BJ (cell line): Measurements from ENCODE around the gene SMPDL3B. TPM values are rescaled to one million over a fixed set of nuclear protein-coding genes. Genes with fewer than 3 reads are reported as not detected.
A peak's percentile ranks its signal among the peaks of the same experiment; 100 is the strongest.

Experiments
- CTCF ChIA-PET: fragments of 350-600 bp; formaldehyde crosslinking; extraction: SDS; loops from one replicate; lab custom pipeline; 2021; ENCODE audit warnings: antibody characterized with exemption, inconsistent platforms; lab: Yijun Ruan, JAX
- POLR2A ChIA-PET: fragments of 300-600 bp; sonication (Branson Sonifier 250); formaldehyde crosslinking; extraction: SDS; loops from one replicate; lab custom pipeline; 2021; ENCODE audit warnings: antibody characterized with exemption; lab: Charles Lee
- DNase-seq: peaks from one replicate; pipeline ENCODE4 v3.0.0-alpha.2; 2011; ENCODE audit warnings: low read depth
- H3K27me3 ChIP-seq: 2 replicates; pipeline ENCODE4 v1.6.0; 2011; ENCODE audit warnings: low read length; ENCODE audit not compliant: control insufficient read depth, insufficient read depth
- H3K36me3 ChIP-seq: 2 replicates; pipeline ENCODE4 v1.5.1; 2011; ENCODE audit warnings: low read length; ENCODE audit not compliant: control insufficient read depth, insufficient read depth
- H3K4me3 ChIP-seq: 2 replicates; pipeline ENCODE4 v1.5.1; 2011; ENCODE audit warnings: low read depth, mild to moderate bottlenecking, control low read depth, low read length
- polyA plus RNA-seq: library from polyadenylated mRNA; depleted of rRNA; stranded (reverse); fragments of >200 nt; gene quantifications from 2 replicates; pipeline ENCODE4 v1.2.3, GENCODE V29; 2011
- TF ChIP-seq, protein P1 (sequence below): IDR thresholded peaks from 2 replicates; pipeline ENCODE4 v1.5.1; 2011; ENCODE audit warnings: low read depth, mild to moderate bottlenecking, control low read depth, inconsistent platforms, low read length, moderate library complexity; ENCODE audit not compliant: insufficient read depth

Gene SMPDL3B
- polyA plus RNA-seq, 1 experiment = 0.34 TPM

- ChIA-PET POLR2A (no interaction called here), CTCF (interaction anchor here (0.8 to 3.1 kb wide), 8 partner anchors 10 to 80 kb away, joined by 3 to 13 read pairs (median 6); no protein-coding TSS in a partner anchor)
- TF ChIP-seq, protein P1, sequence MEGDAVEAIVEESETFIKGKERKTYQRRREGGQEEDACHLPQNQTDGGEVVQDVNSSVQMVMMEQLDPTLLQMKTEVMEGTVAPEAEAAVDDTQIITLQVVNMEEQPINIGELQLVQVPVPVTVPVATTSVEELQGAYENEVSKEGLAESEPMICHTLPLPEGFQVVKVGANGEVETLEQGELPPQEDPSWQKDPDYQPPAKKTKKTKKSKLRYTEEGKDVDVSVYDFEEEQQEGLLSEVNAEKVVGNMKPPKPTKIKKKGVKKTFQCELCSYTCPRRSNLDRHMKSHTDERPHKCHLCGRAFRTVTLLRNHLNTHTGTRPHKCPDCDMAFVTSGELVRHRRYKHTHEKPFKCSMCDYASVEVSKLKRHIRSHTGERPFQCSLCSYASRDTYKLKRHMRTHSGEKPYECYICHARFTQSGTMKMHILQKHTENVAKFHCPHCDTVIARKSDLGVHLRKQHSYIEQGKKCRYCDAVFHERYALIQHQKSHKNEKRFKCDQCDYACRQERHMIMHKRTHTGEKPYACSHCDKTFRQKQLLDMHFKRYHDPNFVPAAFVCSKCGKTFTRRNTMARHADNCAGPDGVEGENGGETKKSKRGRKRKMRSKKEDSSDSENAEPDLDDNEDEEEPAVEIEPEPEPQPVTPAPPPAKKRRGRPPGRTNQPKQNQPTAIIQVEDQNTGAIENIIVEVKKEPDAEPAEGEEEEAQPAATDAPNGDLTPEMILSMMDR = peak; percentile 37
- Histone ChIP-seq H3K27me3 (peaks cover 3% of the 10 kb centered on the region; the same call in 1 of the 2 replicates), H3K4me3 (no peak overlapping the region), H3K36me3 (no peaks in the 10 kb centered on the region)
- no peak for DNase-seq
Observed at GRCh38 chr1:27940297-27940696, 5.5 kb downstream of the SMPDL3B start.

GRCh38 chr1:27940870-27941560 is 6.2 kb downstream of the SMPDL3B start:
- DNase-seq = no peak
- H3K36me3 ChIP-seq = no peaks in the 10 kb centered on the region
- H3K4me3 ChIP-seq = no peak overlapping the region
- H3K27me3 ChIP-seq = peaks cover 3% of the 10 kb centered on the region; the same call in 1 of the 2 replicates
- TF ChIP-seq, protein P1 = no peak
- ChIA-PET CTCF (interaction anchor here (0.8 to 3.1 kb wide), 9 partner anchors 11 to 81 kb away, joined by 3 to 13 read pairs (median 5); no protein-coding TSS in a partner anchor), POLR2A (no interaction called here)

DNA sequence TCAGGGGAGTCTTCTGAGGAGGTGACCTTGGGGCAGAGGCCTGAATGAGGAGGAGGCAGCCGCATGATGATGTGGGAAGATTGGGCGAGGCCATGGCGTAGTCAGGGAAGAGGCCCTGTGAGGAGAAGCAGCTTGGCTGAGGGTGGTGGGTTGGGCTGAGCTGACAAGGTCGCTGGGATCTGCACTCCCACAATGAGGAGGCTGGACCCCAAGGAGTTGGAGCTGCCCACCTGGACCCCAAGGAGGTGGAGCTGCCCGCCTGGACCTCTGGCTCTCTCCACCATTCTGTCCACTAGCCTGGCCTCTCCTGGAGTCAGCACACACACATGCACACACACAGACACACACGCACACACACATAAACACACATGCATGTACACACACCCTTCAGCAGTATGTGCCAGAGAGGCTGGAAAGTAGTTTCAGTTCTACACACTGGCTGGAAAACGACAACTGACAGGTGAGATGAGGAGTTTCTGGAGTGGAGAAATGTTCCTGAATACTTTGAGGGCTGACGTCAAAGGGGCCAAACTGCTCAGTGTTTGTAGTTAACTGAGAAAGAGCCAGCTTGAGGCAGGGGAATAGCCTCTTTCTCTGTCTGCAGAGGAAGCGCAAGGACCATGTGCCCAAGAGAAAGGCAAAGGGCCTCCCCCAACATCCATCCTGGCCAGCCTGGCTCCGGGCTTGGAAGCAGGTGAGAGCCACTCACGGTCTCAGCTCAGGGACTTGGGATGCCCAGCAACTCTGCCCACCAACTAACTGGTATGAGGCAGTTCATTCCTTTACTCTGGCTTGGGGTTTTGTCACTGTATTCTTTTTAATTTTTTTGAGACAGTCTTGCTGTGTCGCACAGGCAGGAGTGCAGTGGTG is 7.1 kb downstream of the SMPDL3B start:
- no peak for DNase-seq
- Histone ChIP-seq H3K27me3 (0 out of 2 replicates have a peak, but pooled peaks cover 2% of the 10 kb centered on the region), H3K4me3 (no peak overlapping the region), H3K36me3 (no peaks in the 10 kb centered on the region)
- POLR2A ChIA-PET = no interaction called here
- CTCF ChIA-PET = interaction anchor here (1.0 to 3.1 kb wide), 4 partner anchors 10 to 84 kb away, joined by 4 to 10 read pairs (median 6); no protein-coding TSS in a partner anchor
- TF ChIP-seq, protein P1 = no peak

DNA sequence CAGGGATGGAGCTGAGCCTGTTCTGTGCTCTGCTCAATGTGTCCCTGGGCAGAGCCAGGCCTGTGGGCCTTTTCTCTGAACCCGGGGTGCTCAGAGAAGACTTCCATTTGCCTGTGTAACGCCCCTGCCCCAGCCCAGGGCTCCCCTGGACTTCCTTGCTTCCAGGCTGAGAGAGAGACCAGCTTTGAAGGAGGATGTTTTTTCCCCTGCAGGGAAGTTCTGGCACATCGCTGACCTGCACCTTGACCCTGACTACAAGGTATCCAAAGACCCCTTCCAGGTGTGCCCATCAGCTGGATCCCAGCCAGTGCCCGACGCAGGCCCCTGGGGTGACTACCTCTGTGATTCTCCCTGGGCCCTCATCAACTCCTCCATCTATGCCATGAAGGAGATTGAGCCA is 10.2 kb downstream of the SMPDL3B start:
- Histone ChIP-seq H3K4me3 (no peak overlapping the region), H3K36me3 (no peaks in the 10 kb centered on the region), H3K27me3 (no peaks in the 10 kb centered on the region)
- CTCF ChIA-PET = no interaction called here
- no peak for DNase-seq
- POLR2A ChIA-PET = no interaction called here
- TF ChIP-seq, protein P1 = no peak

- Histone ChIP-seq H3K36me3 (no peaks in the 10 kb centered on the region), H3K4me3 (no peak overlapping the region), H3K27me3 (0 out of 2 replicates have a peak, but pooled peaks cover 2% of the 10 kb centered on the region)
- ChIA-PET CTCF (interaction anchor here (0.7 kb wide), 1 partner anchor 31 kb away, joined by 3 read pairs; no protein-coding TSS in a partner anchor), POLR2A (no interaction called here)
- TF ChIP-seq, protein P1 = no peak
- no peak for DNase-seq
Observed at GRCh38 chr1:27949027-27949426, 14.2 kb downstream of the SMPDL3B start.
